ENCODE measurements around the gene PTPRD.

Gene PTPRD

GRCh38 chr9:8888591-8888990 is 1724.2 kb downstream of the PTPRD start:
- TF ChIP-seq, protein P1, sequence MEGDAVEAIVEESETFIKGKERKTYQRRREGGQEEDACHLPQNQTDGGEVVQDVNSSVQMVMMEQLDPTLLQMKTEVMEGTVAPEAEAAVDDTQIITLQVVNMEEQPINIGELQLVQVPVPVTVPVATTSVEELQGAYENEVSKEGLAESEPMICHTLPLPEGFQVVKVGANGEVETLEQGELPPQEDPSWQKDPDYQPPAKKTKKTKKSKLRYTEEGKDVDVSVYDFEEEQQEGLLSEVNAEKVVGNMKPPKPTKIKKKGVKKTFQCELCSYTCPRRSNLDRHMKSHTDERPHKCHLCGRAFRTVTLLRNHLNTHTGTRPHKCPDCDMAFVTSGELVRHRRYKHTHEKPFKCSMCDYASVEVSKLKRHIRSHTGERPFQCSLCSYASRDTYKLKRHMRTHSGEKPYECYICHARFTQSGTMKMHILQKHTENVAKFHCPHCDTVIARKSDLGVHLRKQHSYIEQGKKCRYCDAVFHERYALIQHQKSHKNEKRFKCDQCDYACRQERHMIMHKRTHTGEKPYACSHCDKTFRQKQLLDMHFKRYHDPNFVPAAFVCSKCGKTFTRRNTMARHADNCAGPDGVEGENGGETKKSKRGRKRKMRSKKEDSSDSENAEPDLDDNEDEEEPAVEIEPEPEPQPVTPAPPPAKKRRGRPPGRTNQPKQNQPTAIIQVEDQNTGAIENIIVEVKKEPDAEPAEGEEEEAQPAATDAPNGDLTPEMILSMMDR (IDR thresholded peaks at IDR 0.05; ENCODE audit: insufficient read depth, low read depth, low read length, missing control alignments): no peak
- no peak overlapping the region for H3K4me3 ChIP-seq (ENCODE audit: low read length)
- DNase-seq (ENCODE audit: low read depth): no peak

DNA sequence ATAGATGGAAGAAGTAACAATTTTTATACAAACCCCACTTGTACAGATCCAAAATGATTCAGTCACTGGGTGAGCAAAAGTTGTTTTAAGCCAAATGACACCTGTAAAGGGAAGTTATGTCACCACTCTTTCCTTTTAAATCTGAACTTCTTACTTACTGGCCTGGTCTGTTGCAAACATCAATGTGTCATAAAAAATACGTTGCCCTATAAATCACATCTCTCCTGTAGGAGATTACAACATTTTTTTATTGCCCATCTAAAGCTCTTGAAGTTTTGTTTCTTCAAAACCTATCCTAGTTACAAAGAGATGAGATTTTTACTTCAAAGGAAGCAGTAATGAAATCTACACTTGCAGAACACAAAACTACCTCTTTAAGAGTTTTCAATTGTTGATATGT is 1725.4 kb downstream of the PTPRD start:
- TF ChIP-seq, protein P1 (IDR thresholded peaks at IDR 0.05; ENCODE audit: insufficient read depth, low read depth, low read length, missing control alignments): no peak

GRCh38 chr9:8883321-8883720 is 1729.5 kb downstream of the PTPRD start:
- no peak for DNase-seq (ENCODE audit: low read depth)
- no peak overlapping the region for H3K4me3 ChIP-seq (ENCODE audit: low read length)

More for the DNA sequence above, 1725.4 kb downstream of the PTPRD start:
- no peak for DNase-seq (ENCODE audit: low read depth)
- no peak overlapping the region for H3K4me3 ChIP-seq (ENCODE audit: low read length)

DNA sequence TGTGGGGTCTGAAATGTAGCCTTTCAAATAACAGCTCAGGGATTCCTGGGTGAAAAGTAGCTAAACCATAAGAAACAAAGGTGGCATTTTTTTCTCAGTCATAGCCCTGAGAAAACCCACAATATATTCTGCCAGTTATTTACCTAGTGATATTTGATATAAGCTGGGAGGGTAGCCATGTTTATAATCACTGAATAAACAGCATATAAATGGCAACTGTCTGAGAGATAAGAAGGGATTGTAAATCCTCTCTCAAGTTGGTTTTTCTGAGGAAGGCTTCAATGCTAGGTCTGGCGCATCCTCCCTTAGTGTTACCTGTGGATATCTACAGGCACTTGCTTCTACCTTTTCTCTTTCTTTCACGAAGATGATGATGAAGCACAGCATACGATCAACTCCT is 1732.7 kb downstream of the PTPRD start:
- no peak overlapping the region for H3K4me3 ChIP-seq (ENCODE audit: low read length)
- TF ChIP-seq, protein P1 (IDR thresholded peaks at IDR 0.05; ENCODE audit: insufficient read depth, low read depth, low read length, missing control alignments): no peak
- no peak for DNase-seq (ENCODE audit: low read depth)

More at GRCh38 chr9:8883321-8883720, 1729.5 kb downstream of the PTPRD start:
- TF ChIP-seq, protein P1 (IDR thresholded peaks at IDR 0.05; ENCODE audit: insufficient read depth, low read depth, low read length, missing control alignments): no peak

- TF ChIP-seq, protein P1 (IDR thresholded peaks at IDR 0.05; ENCODE audit: insufficient read depth, low read depth, low read length, missing control alignments): no peak
- H3K4me3 ChIP-seq (ENCODE audit: low read length): no peak overlapping the region
- no peak for DNase-seq (ENCODE audit: low read depth)
These were observed 1733.5 kb downstream of the PTPRD start for GRCh38 chr9:8879284-8879683.

- TF ChIP-seq, protein P1 (IDR thresholded peaks at IDR 0.05; ENCODE audit: insufficient read depth, low read depth, low read length, missing control alignments): no peak
- no peak for DNase-seq (ENCODE audit: low read depth)
- no peak overlapping the region for H3K4me3 ChIP-seq (ENCODE audit: low read length)
These were observed 1734.9 kb downstream of the PTPRD start for GRCh38 chr9:8877753-8878494.

DNA sequence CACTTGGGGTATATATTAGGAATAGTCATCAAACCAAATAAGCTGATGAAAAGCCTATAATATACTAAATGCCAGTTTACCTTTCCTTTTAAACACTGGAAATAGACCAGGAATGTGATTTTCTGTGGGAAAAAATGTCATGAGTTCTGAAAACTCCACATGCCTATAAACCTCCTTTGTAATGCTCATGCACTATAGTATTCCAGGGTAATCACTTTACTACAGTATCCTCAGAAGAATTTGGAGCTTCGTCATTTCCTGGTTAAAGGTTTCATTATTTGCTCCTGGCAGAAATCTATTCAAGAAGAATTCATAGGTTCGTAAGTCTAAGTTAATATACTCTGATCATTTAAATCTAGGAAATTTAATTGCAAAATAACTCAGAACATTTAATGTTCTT is 1736.5 kb downstream of the PTPRD start:
- H3K4me3 ChIP-seq (ENCODE audit: low read length): no peak overlapping the region
- DNase-seq (ENCODE audit: low read depth): no peak
- TF ChIP-seq, protein P1 (IDR thresholded peaks at IDR 0.05; ENCODE audit: insufficient read depth, low read depth, low read length, missing control alignments): no peak

Measured in epithelial cell of esophagus (primary cell).